Natural killer cell (primary cell): ENCODE measurements around the gene UTS2B. TPM values are rescaled to one million over a fixed set of nuclear protein-coding genes. Genes with fewer than 3 reads are reported as not detected.

Source experiments
- ATAC-seq, 3 donors: fragments of 150-1000 bp in 2 of 3; fragments of 200-7000 bp in 1 of 3; cut with Tn5 transposase; 1 replicate in 1 of 3; 2 replicates in 2 of 3; pipeline ENCODE4 v1.10.0; 2021; ENCODE audit warnings: mild to moderate bottlenecking in 2 of 3, moderate library complexity in 2 of 3
- DNase-seq, 2 donors: peaks; one replicate each; pipeline versions ENCODE4 v3.0.0 to v3.0.0-alpha.2; 2013 to 2021; ENCODE audit warnings: mixed read lengths in 1 of 2
- H3K27ac ChIP-seq: one replicate; pipeline ENCODE4 v1.5.1; 2013; ENCODE audit warnings: mild to moderate bottlenecking, low read length
- H3K27me3 ChIP-seq: one replicate; pipeline ENCODE4 v1.6.1; 2013; ENCODE audit warnings: low read length; ENCODE audit not compliant: control insufficient read depth, insufficient read depth
- H3K36me3 ChIP-seq: one replicate; pipeline ENCODE4 v1.6.1; 2013; ENCODE audit warnings: low read length; ENCODE audit not compliant: control insufficient read depth, insufficient read depth
- H3K4me1 ChIP-seq: one replicate; pipeline ENCODE4 v1.6.1; 2013; ENCODE audit warnings: low read length; ENCODE audit not compliant: control insufficient read depth, insufficient read depth
- H3K4me3 ChIP-seq: one replicate; pipeline ENCODE4 v1.5.1; 2013; ENCODE audit warnings: low read length
- H3K9me3 ChIP-seq: one replicate; pipeline ENCODE4 v1.6.1; 2013; ENCODE audit warnings: low read length; ENCODE audit not compliant: control insufficient read depth, insufficient read depth
- H3K27ac Mint-ChIP-seq, 2 donors: one replicate each; pipeline ENCODE4 v1.8.0; 2022; ENCODE audit warnings: mild to moderate bottlenecking in 2 of 2, mixed read lengths in 2 of 2, moderate library complexity in 1 of 2
- H3K27me3 Mint-ChIP-seq, 2 donors: one replicate each; pipeline ENCODE4 v1.8.0; 2022; ENCODE audit warnings: low read depth in 2 of 2, mixed read lengths in 2 of 2
- H3K36me3 Mint-ChIP-seq: one replicate; pipeline ENCODE4 v1.8.0; 2022; ENCODE audit warnings: mixed read lengths
- H3K4me1 Mint-ChIP-seq, 2 donors: one replicate each; pipeline ENCODE4 v1.8.0; 2022; ENCODE audit warnings: mixed read lengths in 2 of 2
- H3K4me3 Mint-ChIP-seq: one replicate; pipeline ENCODE4 v1.8.0; 2022; ENCODE audit warnings: mild to moderate bottlenecking, moderate library complexity, mixed read lengths
- H3K9me3 Mint-ChIP-seq, 2 donors: one replicate each; pipeline ENCODE4 v1.8.0; 2022; ENCODE audit warnings: mixed read lengths in 2 of 2
- WGBS: methylation state at CpG from one replicate; pipeline ENCODE4 v1.1.7; 2013; ENCODE audit warnings: missing lambda C conversion rate; ENCODE audit not compliant: insufficient coverage; 5-methylcytosine and 5-hydroxymethylcytosine counted together
- intact Hi-C: fragments of 100-400 bp; cut with micrococcal nuclease; formaldehyde crosslinking; loops from one replicate; pipeline ENCODE4 v1.14.2; 2022
- total RNA-seq, 4 donors: library from RNA; stranded (reverse); fragments of 120-200 nt in 1 of 4; gene quantifications; one replicate each; pipeline versions ENCODE4 v1.2.3 to v1.2.4, GENCODE V29; 2013 to 2022
- TF ChIP-seq, protein P1 (sequence below): fragments of 200-600 bp; IDR thresholded peaks from one replicate; pipeline ENCODE4 v1.8.0; 2022; ENCODE audit warnings: antibody characterized with exemption

Gene UTS2B
- total RNA-seq, 3 donors from 2014 or later (not counting 1 experiment from before 2014, with no cell fraction given): 0.47 TPM; not detected in 2

DNA sequence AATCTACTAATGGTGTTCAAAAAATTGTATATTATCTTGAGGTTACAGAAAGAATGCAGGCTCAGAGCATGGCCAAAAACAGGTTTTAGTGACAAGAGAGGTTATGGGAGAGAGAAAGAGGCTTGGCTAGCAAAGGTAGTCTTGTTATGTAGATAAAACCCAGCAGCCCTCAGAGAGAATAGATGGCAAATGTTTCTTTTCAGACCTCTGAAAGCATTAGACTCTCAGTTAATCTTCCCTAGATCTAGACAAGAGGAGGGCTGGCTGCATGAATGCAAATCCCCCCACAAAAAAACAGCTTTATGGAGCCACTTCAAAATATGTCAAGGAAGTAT is 69.1 kb downstream of the UTS2B start:
- DNase-seq: no peak
- Mint-ChIP-seq H3K27ac (no peak overlapping the region), H3K4me1 (peaks cover 0 to 5% of the 10 kb centered on the region in 2 donors), H3K27me3 (no peaks in the 10 kb centered on the region), H3K9me3 (no peaks in the 10 kb centered on the region), H3K4me3 (no peak overlapping the region), H3K36me3 (no peaks in the 10 kb centered on the region)
- H3K27me3 ChIP-seq: no peaks in the 10 kb centered on the region
- no peaks in the 10 kb centered on the region for H3K36me3 ChIP-seq
- H3K27ac ChIP-seq: no peak overlapping the region
- ATAC-seq: no peak
- no peaks in the 10 kb centered on the region for H3K4me1 ChIP-seq
- intact Hi-C loops: no loop called here
- H3K9me3 ChIP-seq: no peaks in the 10 kb centered on the region
- TF ChIP-seq, protein P1, sequence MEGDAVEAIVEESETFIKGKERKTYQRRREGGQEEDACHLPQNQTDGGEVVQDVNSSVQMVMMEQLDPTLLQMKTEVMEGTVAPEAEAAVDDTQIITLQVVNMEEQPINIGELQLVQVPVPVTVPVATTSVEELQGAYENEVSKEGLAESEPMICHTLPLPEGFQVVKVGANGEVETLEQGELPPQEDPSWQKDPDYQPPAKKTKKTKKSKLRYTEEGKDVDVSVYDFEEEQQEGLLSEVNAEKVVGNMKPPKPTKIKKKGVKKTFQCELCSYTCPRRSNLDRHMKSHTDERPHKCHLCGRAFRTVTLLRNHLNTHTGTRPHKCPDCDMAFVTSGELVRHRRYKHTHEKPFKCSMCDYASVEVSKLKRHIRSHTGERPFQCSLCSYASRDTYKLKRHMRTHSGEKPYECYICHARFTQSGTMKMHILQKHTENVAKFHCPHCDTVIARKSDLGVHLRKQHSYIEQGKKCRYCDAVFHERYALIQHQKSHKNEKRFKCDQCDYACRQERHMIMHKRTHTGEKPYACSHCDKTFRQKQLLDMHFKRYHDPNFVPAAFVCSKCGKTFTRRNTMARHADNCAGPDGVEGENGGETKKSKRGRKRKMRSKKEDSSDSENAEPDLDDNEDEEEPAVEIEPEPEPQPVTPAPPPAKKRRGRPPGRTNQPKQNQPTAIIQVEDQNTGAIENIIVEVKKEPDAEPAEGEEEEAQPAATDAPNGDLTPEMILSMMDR: no peak
- no peak overlapping the region for H3K4me3 ChIP-seq

DNA sequence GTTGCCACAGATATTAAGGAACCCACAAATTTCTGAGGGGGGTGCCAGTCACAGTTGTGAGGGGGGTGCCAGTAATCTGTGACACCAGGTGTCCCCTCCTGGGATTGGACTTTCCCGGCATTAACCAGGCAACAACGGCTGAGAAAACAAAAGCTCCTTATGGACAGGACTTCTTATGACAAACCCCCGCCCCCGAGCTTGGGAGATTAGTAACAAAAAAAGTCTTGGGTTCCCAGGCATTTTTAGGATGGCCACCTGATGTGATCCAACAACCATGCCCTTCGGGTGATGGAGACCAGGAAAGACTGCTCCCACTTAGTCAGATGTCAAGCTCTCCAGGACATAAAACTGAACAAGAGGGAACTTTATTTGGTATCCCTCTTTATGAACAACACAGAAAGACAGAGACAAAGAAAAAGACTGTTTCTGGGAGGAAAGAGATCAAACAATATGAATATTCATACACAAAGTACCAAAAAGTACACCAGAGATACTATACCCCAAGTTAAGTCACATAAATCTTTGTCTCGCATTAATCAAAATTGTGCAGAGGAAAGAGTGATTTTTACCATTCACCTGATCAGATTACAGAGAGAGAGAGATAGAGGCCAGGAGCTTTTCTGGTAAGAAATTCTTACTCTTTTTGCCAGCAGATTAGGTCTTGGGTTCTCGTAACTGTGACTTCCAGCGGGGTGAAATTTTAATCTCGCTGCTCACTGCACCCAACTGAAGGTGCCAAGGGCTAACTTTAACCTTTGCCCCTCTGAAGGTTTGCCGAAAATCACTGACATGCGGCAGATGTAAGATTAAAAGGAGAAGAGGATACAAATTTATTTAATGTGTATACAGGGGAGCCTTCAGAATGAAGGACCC is 69.7 kb downstream of the UTS2B start:
- 94% methylated on average over 11 of the region's 11 CpGs for WGBS
- Mint-ChIP-seq H3K4me3 (no peak overlapping the region), H3K36me3 (no peaks in the 10 kb centered on the region), H3K9me3 (no peaks in the 10 kb centered on the region), H3K27ac (no peak overlapping the region), H3K27me3 (no peaks in the 10 kb centered on the region), H3K4me1 (peaks cover 0 to 5% of the 10 kb centered on the region in 2 donors)
- no peak overlapping the region for H3K27ac ChIP-seq
- intact Hi-C loops: no loop called here
- TF ChIP-seq, protein P1: no peak
- H3K9me3 ChIP-seq: no peaks in the 10 kb centered on the region
- no peaks in the 10 kb centered on the region for H3K27me3 ChIP-seq
- H3K4me1 ChIP-seq: no peaks in the 10 kb centered on the region
- ATAC-seq (no peak), DNase-seq (no peak)
- H3K36me3 ChIP-seq: no peaks in the 10 kb centered on the region
- no peak overlapping the region for H3K4me3 ChIP-seq

DNA sequence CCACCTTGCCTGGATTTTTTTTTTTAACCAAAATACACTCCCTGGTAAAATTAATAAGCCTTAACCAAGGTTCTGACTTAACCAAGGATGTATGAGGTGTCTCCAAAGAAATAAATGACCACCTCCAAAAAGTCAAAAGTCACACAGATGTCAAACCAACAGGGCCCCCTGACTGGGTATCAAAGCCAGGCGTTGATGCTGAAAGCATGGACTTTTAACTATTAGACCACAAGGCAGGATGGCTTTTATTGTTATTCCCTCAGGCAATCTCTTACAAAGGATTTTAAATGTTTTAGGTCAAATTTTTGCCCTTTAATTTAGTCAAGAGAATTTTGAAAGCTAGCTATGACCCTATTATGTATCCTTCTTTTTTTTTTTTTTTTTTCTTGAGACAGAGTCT is 70.8 kb downstream of the UTS2B start:
- H3K36me3 Mint-ChIP-seq: no peaks in the 10 kb centered on the region
- H3K4me1 ChIP-seq: no peaks in the 10 kb centered on the region
- no peaks in the 10 kb centered on the region for H3K27me3 Mint-ChIP-seq
- DNase-seq (no peak), ATAC-seq (no peak)
- WGBS: 17% methylated on average over 1 of the region's 1 CpG
- no peaks in the 10 kb centered on the region for H3K27me3 ChIP-seq
- H3K27ac Mint-ChIP-seq: no peak overlapping the region
- no peaks in the 10 kb centered on the region for H3K9me3 Mint-ChIP-seq
- H3K4me3 ChIP-seq: no peak overlapping the region
- H3K36me3 ChIP-seq: no peaks in the 10 kb centered on the region
- H3K9me3 ChIP-seq: no peaks in the 10 kb centered on the region
- TF ChIP-seq, protein P1: no peak
- H3K4me1 Mint-ChIP-seq: peaks cover 0 to 5% of the 10 kb centered on the region in 2 donors
- intact Hi-C loops: no loop called here
- H3K4me3 Mint-ChIP-seq: no peak overlapping the region
- H3K27ac ChIP-seq: no peak overlapping the region

DNA sequence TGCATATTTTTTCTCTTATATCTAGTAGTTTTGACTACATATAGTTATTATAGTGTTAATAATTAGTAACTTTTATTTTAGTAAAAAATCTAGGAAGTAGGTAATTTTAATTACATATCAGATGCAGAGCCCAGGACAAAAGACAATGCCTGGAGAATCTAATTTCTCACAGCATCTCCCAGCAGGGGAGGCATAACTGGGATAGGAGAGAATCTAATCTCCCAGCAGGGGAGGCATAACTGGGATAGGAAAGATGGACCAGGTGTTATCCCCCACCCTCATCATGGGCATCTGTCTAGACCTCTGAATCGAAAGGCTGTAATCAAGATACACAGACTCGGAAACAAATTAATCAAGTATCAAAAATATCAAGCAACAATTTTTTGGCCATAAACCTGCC is 73.0 kb downstream of the UTS2B start:
- intact Hi-C loops: no loop called here
- Histone ChIP-seq H3K9me3 (no peaks in the 10 kb centered on the region), H3K27ac (no peak overlapping the region), H3K27me3 (no peaks in the 10 kb centered on the region), H3K4me1 (no peaks in the 10 kb centered on the region), H3K4me3 (no peak overlapping the region), H3K36me3 (no peaks in the 10 kb centered on the region)
- DNase-seq (no peak), ATAC-seq (no peak)
- Mint-ChIP-seq H3K27me3 (no peaks in the 10 kb centered on the region), H3K27ac (no peak overlapping the region), H3K4me3 (no peak overlapping the region), H3K4me1 (peaks cover 0 to 5% of the 10 kb centered on the region in 2 donors), H3K36me3 (no peaks in the 10 kb centered on the region), H3K9me3 (no peaks in the 10 kb centered on the region)
- 100% methylated on average over 2 of the region's 2 CpGs for WGBS
- TF ChIP-seq, protein P1: no peak
